DMS79 treated with DMSO at 0.1 percent for 48 hours (cell line): ENCODE measurements around the gene GAGE12D.
"Not testable (repeated sequence)": the region's sequence is repeated elsewhere in the genome, so short reads cannot be mapped to it uniquely, and the experiment has no call there.

Source experiments
- DNase-seq: peaks from one replicate; lab custom pipeline; 2025; lab: John Stamatoyannopoulos, UW

The GAGE12D gene

GRCh38 chrX:49541433-49541832 lies at the start of gene GAGE12D:
TSS of gene GAGE12D (plus strand) at chrX:49541733. CDS start at chrX:49542888, 1,155 bp downstream.
- DNase-seq, result not testable (repeated sequence)

- DNase-seq, result not testable (repeated sequence)
Measured at GRCh38 chrX:49531877-49532276, 9.7 kb upstream of the GAGE12D start, which contains the start of gene GAGE12C. TSS of gene GAGE12C (plus strand) at chrX:49532177. CDS start at chrX:49533332, 1,155 bp downstream.

- DNase-seq, result not testable (repeated sequence)
Measured at GRCh38 chrX:49550989-49551388, 9.5 kb downstream of the GAGE12D start, which contains the start of gene GAGE12E. TSS of gene GAGE12E (plus strand) at chrX:49551289. CDS start at chrX:49552444, 1,155 bp downstream.

GRCh38 chrX:49560542-49560941 lies 19.0 kb downstream of the GAGE12D start, which contains the start of gene GAGE12F:
TSS of gene GAGE12F (plus strand) at chrX:49560842. CDS start at chrX:49561997, 1,155 bp downstream.
- not testable (repeated sequence) for DNase-seq

- DNase-seq, result not testable (repeated sequence)
Measured at GRCh38 chrX:49568728-49569127, 27.2 kb downstream of the GAGE12D start.

GRCh38 chrX:49569152-49569551 lies 27.6 kb downstream of the GAGE12D start:
- not testable (repeated sequence) for DNase-seq

- not testable (repeated sequence) for DNase-seq
Measured at GRCh38 chrX:49570100-49570499, 28.6 kb downstream of the GAGE12D start, which contains the start of gene GAGE12G. TSS of gene GAGE12G (plus strand) at chrX:49570400. CDS start at chrX:49571555, 1,155 bp downstream.

GRCh38 chrX:49579649-49580048 lies 38.1 kb downstream of the GAGE12D start, which contains the start of gene GAGE12H:
TSS of gene GAGE12H (plus strand) at chrX:49579949. CDS start at chrX:49581104, 1,155 bp downstream.
- not testable (repeated sequence) for DNase-seq

- not testable (repeated sequence) for DNase-seq
Measured at GRCh38 chrX:49589196-49589595, 47.7 kb downstream of the GAGE12D start, which contains the start of gene GAGE2A. TSS of gene GAGE2A (plus strand) at chrX:49589496. CDS start at chrX:49590651, 1,155 bp downstream.

GRCh38 chrX:49589769-49590478 lies 48.4 kb downstream of the GAGE12D start:
- DNase-seq, result not testable (repeated sequence)

GRCh38 chrX:49590488-49590887 lies 49.0 kb downstream of the GAGE12D start:
- DNase-seq, result not testable (repeated sequence)
